Astrocyte of the spinal cord (primary cell): ENCODE results near the gene PIPOX.
A peak's percentile ranks its signal among the peaks of the same experiment; 100 is the strongest.

Experiments
- DNase-seq: peaks from one replicate; pipeline ENCODE4 v3.0.0; 2011; ENCODE audit warnings: low read depth, low spot score
- H3K4me3 ChIP-seq: 2 replicates; pipeline ENCODE4 v1.5.1; 2011; ENCODE audit warnings: low read depth, mild to moderate bottlenecking, low read length, moderate library complexity
- CTCF ChIP-seq: IDR thresholded peaks from 2 replicates; pipeline ENCODE4 v1.5.1; 2012; ENCODE audit warnings: low read depth, mild to moderate bottlenecking, low read length, inconsistent platforms
- in situ Hi-C: cut with HindIII; loops from 2 replicates; pipeline ENCODE4 v1.10.0; 2017; ENCODE audit warnings: low sequenced_read_pairs

The PIPOX gene

GRCh38 chr17:29038085-29038795 is 4.7 kb upstream of the PIPOX start:
- DNase-seq, result no peak
- no peak overlapping the region for H3K4me3 ChIP-seq
- no peak for TF ChIP-seq CTCF
- in situ Hi-C loops, result no loop called here

GRCh38 chr17:29039764-29040598 is 3.0 kb upstream of the PIPOX start:
- TF ChIP-seq CTCF, result no peak
- in situ Hi-C loops, result no loop called here
- peak; percentile 90 for DNase-seq
- no peak overlapping the region for H3K4me3 ChIP-seq

- no peak overlapping the region for H3K4me3 ChIP-seq
- DNase-seq, result no peak
- in situ Hi-C loops, result no loop called here
- no peak for TF ChIP-seq CTCF
Observed at GRCh38 chr17:29041091-29041490, 1.9 kb upstream of the PIPOX start.

GRCh38 chr17:29041571-29041970 is 1.4 kb upstream of the PIPOX start:
- TF ChIP-seq CTCF, result no peak
- H3K4me3 ChIP-seq, result no peak overlapping the region
- in situ Hi-C loops, result no loop called here
- DNase-seq, result no peak

GRCh38 chr17:29042026-29042678 is 789 bp upstream of the PIPOX start:
- TF ChIP-seq CTCF, result no peak
- no peak overlapping the region for H3K4me3 ChIP-seq
- in situ Hi-C loops, result no loop called here
- no peak for DNase-seq

GRCh38 chr17:29043539-29044145 is 701 bp downstream of the PIPOX start:
- DNase-seq, result no peak
- in situ Hi-C loops, result no loop called here
- no peak for TF ChIP-seq CTCF
- H3K4me3 ChIP-seq, result no peak overlapping the region
